Transverse colon (tissue), 4 donors: ENCODE results near the gene TOR1AIP2. TPM values are rescaled to one million over a fixed set of nuclear protein-coding genes. Genes with fewer than 3 reads are reported as not detected.

Experiments
- DNase-seq: peaks from one replicate; pipeline ENCODE4 v3.0.0-alpha.2; 2019
- H3K27ac ChIP-seq, 4 donors: fragments of 200-600 bp; sonication (generic); 2 replicates each; pipeline ENCODE4 v1.5.1; 2016 to 2018; ENCODE audit warnings: inconsistent platforms in 4 of 4
- H3K27me3 ChIP-seq: fragments of 200-600 bp; sonication (generic); 2 replicates; pipeline ENCODE4 v1.5.1; 2017; ENCODE audit warnings: inconsistent platforms
- H3K36me3 ChIP-seq, 4 donors: fragments of 200-600 bp; sonication (generic); 2 replicates each; pipeline ENCODE4 v1.5.1; 2017 to 2019; ENCODE audit warnings: inconsistent platforms in 4 of 4
- H3K4me1 ChIP-seq, 4 donors: fragments of 200-600 bp; sonication (generic); 2 replicates each; pipeline ENCODE4 v1.5.1; 2017 to 2020; ENCODE audit warnings: inconsistent platforms in 4 of 4
- H3K4me3 ChIP-seq, 4 donors: fragments of 200-600 bp; sonication (generic); 1 replicate in 1 of 4; 2 replicates in 3 of 4; pipeline versions ENCODE4 v1.5.1 to v1.6.1; 2017 to 2019; ENCODE audit warnings: inconsistent platforms in 4 of 4
- H3K9me3 ChIP-seq, 2 donors: fragments of 200-600 bp; sonication (generic); 2 replicates each; pipeline ENCODE4 v1.5.1; 2017 to 2019; ENCODE audit warnings: inconsistent platforms in 2 of 2
- EP300 ChIP-seq: sonication (generic); formaldehyde crosslinking; IDR thresholded peaks from one replicate; pipeline ENCODE4 v1.6.1; 2017; ENCODE audit warnings: antibody characterized with exemption, low read depth
- POLR2A ChIP-seq: fragments of 450-650 bp; IDR thresholded peaks from one replicate; pipeline ENCODE4 v1.6.1; 2016; ENCODE audit warnings: antibody characterized with exemption, mild to moderate bottlenecking, moderate library complexity
- POLR2AphosphoS5 ChIP-seq, 3 donors: sonication (generic); formaldehyde crosslinking; IDR thresholded peaks; one replicate each; pipeline ENCODE4 v1.6.1; 2016; ENCODE audit warnings: antibody characterized with exemption in 3 of 3
- WGBS, 2 donors: methylation state at CpG; one replicate each; pipeline ENCODE4 v1.1.5; 2018; ENCODE audit warnings: low coverage in 1 of 2; 5-methylcytosine and 5-hydroxymethylcytosine counted together
- in situ Hi-C, 4 donors: fragments of 200-750 bp; cut with MboI; loops; one replicate each; pipeline versions ENCODE4 v1.15.0 to v1.15.1; 2017; ENCODE audit warnings: low sequenced_read_pairs in 3 of 4, low pct_ligation_motif_present in 1 of 4, low pct_unique_long_range_greater_than_20kb in 1 of 4
- intact Hi-C: fragments of 100-400 bp; cut with DNase I; formaldehyde crosslinking; loops from one replicate; pipeline ENCODE4 v1.15.1; 2023; ENCODE audit warnings: low total_unique reads
- total RNA-seq, 4 donors: library from RNA; depleted of rRNA; stranded (reverse); fragments of >200 nt; gene quantifications; one replicate each; pipeline ENCODE4 v1.1.0, GENCODE V29; 2016
- TF ChIP-seq, protein P1 (sequence below), 5 experiments: fragments of 200-600 bp in 3 of 5; fragments of 450-650 bp in 2 of 5; sonication (generic) in 3 of 5; IDR thresholded peaks; 1 replicate in 2 of 5; 2 replicates in 3 of 5; pipeline ENCODE4 v1.5.1; 2016 to 2017; ENCODE audit warnings: antibody characterized with exemption in 5 of 5, inconsistent platforms in 3 of 5, mild to moderate bottlenecking in 2 of 5, moderate library complexity in 1 of 5

TOR1AIP2 gene
- total RNA-seq, 4 donors from 2014 or later, result 46.0 to 107 (median 75.5) TPM

DNA sequence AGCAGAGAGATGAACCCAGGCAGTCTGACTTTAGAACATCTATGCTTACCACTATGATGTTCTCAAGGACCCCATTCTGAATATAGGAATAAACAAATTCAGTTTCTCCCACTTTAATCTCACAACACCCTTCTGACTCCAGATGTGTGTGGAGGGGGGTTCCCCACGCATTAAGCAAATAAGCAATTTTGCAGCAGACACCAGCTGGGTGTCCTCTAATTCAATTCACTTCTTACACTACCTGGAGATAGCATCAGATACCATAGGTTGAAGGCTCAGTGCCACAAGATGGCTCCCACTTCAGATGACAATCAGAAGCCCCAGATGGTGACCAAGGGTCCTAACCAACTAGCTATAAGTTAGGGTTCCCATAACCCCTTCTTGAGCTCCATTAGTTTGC is 46.7 kb upstream of the TOR1AIP2 start:
- no peaks in the 10 kb centered on the region for H3K9me3 ChIP-seq

GRCh38 chr1:179923029-179923428 is 45.4 kb upstream of the TOR1AIP2 start:
- Histone ChIP-seq H3K27ac (no peak overlapping the region), H3K36me3 (peaks cover 0 to 25% (median 4%) of the 10 kb centered on the region in 4 donors), H3K4me3 (no peak overlapping the region), H3K4me1 (no peaks in the 10 kb centered on the region), H3K9me3 (no peaks in the 10 kb centered on the region), H3K27me3 (no peaks in the 10 kb centered on the region)
- in situ Hi-C loops, result no loop called here
- TF ChIP-seq EP300, result no peak
- intact Hi-C loops, result no loop called here
- no peak for DNase-seq

More for the DNA sequence above, 46.7 kb upstream of the TOR1AIP2 start:
- H3K27me3 ChIP-seq, result no peaks in the 10 kb centered on the region
- H3K4me1 ChIP-seq, result no peaks in the 10 kb centered on the region
- intact Hi-C loops (no loop called here), in situ Hi-C loops (no loop called here)
- no peak overlapping the region for H3K27ac ChIP-seq
- no peak for DNase-seq
- peaks cover 0 to 13% (median 0%) of the 10 kb centered on the region in 4 donors for H3K36me3 ChIP-seq
- H3K4me3 ChIP-seq, result no peak overlapping the region
- TF ChIP-seq EP300 (no peak), POLR2A (no peak), POLR2AphosphoS5 (IDR thresholded peaks at IDR 0.05) (no peak)
- TF ChIP-seq, protein P1, sequence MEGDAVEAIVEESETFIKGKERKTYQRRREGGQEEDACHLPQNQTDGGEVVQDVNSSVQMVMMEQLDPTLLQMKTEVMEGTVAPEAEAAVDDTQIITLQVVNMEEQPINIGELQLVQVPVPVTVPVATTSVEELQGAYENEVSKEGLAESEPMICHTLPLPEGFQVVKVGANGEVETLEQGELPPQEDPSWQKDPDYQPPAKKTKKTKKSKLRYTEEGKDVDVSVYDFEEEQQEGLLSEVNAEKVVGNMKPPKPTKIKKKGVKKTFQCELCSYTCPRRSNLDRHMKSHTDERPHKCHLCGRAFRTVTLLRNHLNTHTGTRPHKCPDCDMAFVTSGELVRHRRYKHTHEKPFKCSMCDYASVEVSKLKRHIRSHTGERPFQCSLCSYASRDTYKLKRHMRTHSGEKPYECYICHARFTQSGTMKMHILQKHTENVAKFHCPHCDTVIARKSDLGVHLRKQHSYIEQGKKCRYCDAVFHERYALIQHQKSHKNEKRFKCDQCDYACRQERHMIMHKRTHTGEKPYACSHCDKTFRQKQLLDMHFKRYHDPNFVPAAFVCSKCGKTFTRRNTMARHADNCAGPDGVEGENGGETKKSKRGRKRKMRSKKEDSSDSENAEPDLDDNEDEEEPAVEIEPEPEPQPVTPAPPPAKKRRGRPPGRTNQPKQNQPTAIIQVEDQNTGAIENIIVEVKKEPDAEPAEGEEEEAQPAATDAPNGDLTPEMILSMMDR (IDR thresholded peaks at IDR 0.05), result no peak
- WGBS, 2 donors, result 81% methylated on average over 1 of the region's 1 CpG; no CpG with 5 or more reads in 1 of the 2 donors

GRCh38 chr1:179921981-179922872 is 44.6 kb upstream of the TOR1AIP2 start:
- intact Hi-C loops (no loop called here), in situ Hi-C loops (no loop called here)
- H3K9me3 ChIP-seq, result no peaks in the 10 kb centered on the region
- no peak for DNase-seq
- no peak overlapping the region for H3K27ac ChIP-seq
- 85 to 91% methylated on average over 7 to 8 of the region's 8 CpGs for WGBS, 2 donors
- no peak overlapping the region for H3K4me3 ChIP-seq
- H3K4me1 ChIP-seq, result no peaks in the 10 kb centered on the region
- H3K27me3 ChIP-seq, result no peaks in the 10 kb centered on the region
- H3K36me3 ChIP-seq, result peaks cover 0 to 33% (median 8%) of the 10 kb centered on the region in 4 donors
- no peak for TF ChIP-seq EP300
- TF ChIP-seq POLR2AphosphoS5 (IDR thresholded peaks at IDR 0.05), result no peak
- TF ChIP-seq POLR2A, result no peak
- TF ChIP-seq, protein P1 (IDR thresholded peaks at IDR 0.05), result no peak

GRCh38 chr1:179921472-179921871 is 43.9 kb upstream of the TOR1AIP2 start:
- no peaks in the 10 kb centered on the region for H3K9me3 ChIP-seq
- H3K36me3 ChIP-seq, result peaks cover 0 to 38% (median 8%) of the 10 kb centered on the region in 4 donors
- H3K27me3 ChIP-seq, result no peaks in the 10 kb centered on the region
- H3K27ac ChIP-seq, result no peak overlapping the region
- in situ Hi-C loops (no loop called here), intact Hi-C loops (no loop called here)
- no peak for DNase-seq
- WGBS, 2 donors, result 88 to 100% methylated on average over 1 of the region's 1 CpG
- no peak overlapping the region for H3K4me3 ChIP-seq
- TF ChIP-seq, protein P1 (IDR thresholded peaks at IDR 0.05), result no peak
- TF ChIP-seq EP300 (no peak), POLR2AphosphoS5 (IDR thresholded peaks at IDR 0.05) (no peak), POLR2A (no peak)
- H3K4me1 ChIP-seq, result no peaks in the 10 kb centered on the region
